PC-3 (cell line): Measurements from ENCODE around the gene TSHZ2. TPM values are rescaled to one million over a fixed set of nuclear protein-coding genes. Genes with fewer than 3 reads are reported as not detected.

Source experiments
- ATAC-seq: fragments of 200-7000 bp; cut with Tn5 transposase; 2 replicates; pipeline ENCODE4 v1.9.1; 2020; ENCODE audit warnings: mild to moderate bottlenecking, moderate library complexity
- BruUV-seq: library from RNA; stranded (reverse); fragments of 400-500 nt; replicated peaks from 2 replicates; lab custom pipeline; 2021; lab: Mats Ljungman, UMichigan
- CTCF ChIA-PET: fragments of 300-600 bp; sonication (Branson Sonifier 250); formaldehyde crosslinking; loops from one replicate; lab custom pipeline; 2022; ENCODE audit warnings: antibody characterized with exemption; lab: Charles Lee
- POLR2A ChIA-PET: fragments of 300-600 bp; sonication (Branson Sonifier 250); formaldehyde crosslinking; loops from one replicate; lab custom pipeline; 2022; ENCODE audit warnings: antibody characterized with exemption; ENCODE audit not compliant: unreplicated experiment; lab: Charles Lee
- DNase-seq: peaks from one replicate; pipeline ENCODE4 v3.0.0-alpha.2; 2015
- H2AFZ ChIP-seq: fragments of 300-600 bp; sonication (generic); 2 replicates; pipeline ENCODE4 v1.6.0; 2016; ENCODE audit warnings: antibody characterized with exemption, low read length
- H3F3A ChIP-seq: fragments of 300-600 bp; sonication (generic); one replicate; pipeline ENCODE4 v1.6.0; 2017; ENCODE audit warnings: antibody characterized with exemption, low read length, control low read depth, mild to moderate bottlenecking; ENCODE audit not compliant: unreplicated experiment
- H3K27ac ChIP-seq: fragments of 300-600 bp; sonication (generic); 2 replicates; pipeline ENCODE4 v1.5.1; 2016; ENCODE audit warnings: mild to moderate bottlenecking, low read length
- H3K27me3 ChIP-seq: fragments of 300-600 bp; sonication (generic); 2 replicates; pipeline ENCODE4 v1.6.1; 2016; ENCODE audit warnings: low read length, mixed read lengths
- H3K36me3 ChIP-seq: fragments of 300-600 bp; sonication (generic); 2 replicates; pipeline ENCODE4 v1.6.1; 2016; ENCODE audit warnings: low read depth, mixed run types, low read length, mixed read lengths
- H3K4me1 ChIP-seq: fragments of 300-600 bp; sonication (generic); 2 replicates; pipeline ENCODE4 v1.5.1; 2016; ENCODE audit warnings: low read length; ENCODE audit not compliant: insufficient read depth
- H3K4me2 ChIP-seq: fragments of 300-600 bp; sonication (generic); 2 replicates; pipeline ENCODE4 v1.6.0; 2016; ENCODE audit warnings: low read length
- H3K4me3 ChIP-seq: fragments of 300-600 bp; sonication (generic); 2 replicates; pipeline ENCODE4 v1.5.1; 2016; ENCODE audit warnings: mild to moderate bottlenecking, low read length, mixed read lengths
- H3K79me2 ChIP-seq: fragments of 300-600 bp; sonication (generic); 2 replicates; pipeline ENCODE4 v1.6.1; 2017; ENCODE audit warnings: low read length, mixed read lengths
- H3K9ac ChIP-seq: fragments of 300-600 bp; sonication (generic); 2 replicates; pipeline ENCODE4 v1.6.0; 2016; ENCODE audit warnings: mild to moderate bottlenecking, low read length
- H3K9me2 ChIP-seq: fragments of 300-600 bp; sonication (generic); replicated peaks from 2 replicates; pipeline ENCODE4 v1.6.1; 2016; ENCODE audit warnings: mixed run types, low read length, mixed read lengths
- H3K9me3 ChIP-seq: fragments of 300-600 bp; sonication (generic); 2 replicates; pipeline ENCODE4 v1.6.1; 2016; ENCODE audit warnings: low read length, mixed read lengths
- H4K20me1 ChIP-seq: fragments of 300-600 bp; sonication (generic); 2 replicates; pipeline ENCODE4 v1.6.1; 2016; ENCODE audit warnings: low read length, mixed read lengths
- EZH2 ChIP-seq: fragments of 300-600 bp; sonication (generic); IDR thresholded peaks from one replicate; pipeline ENCODE4 v1.6.1; 2017; ENCODE audit warnings: antibody characterized with exemption, mild to moderate bottlenecking, low read length; ENCODE audit not compliant: unreplicated experiment
- EZH2phosphoT487 ChIP-seq: fragments of 300-600 bp; sonication (generic); IDR thresholded peaks from 2 replicates; pipeline ENCODE4 v1.6.1; 2018; ENCODE audit warnings: mild to moderate bottlenecking, antibody characterized with exemption, low read length, borderline replicate concordance
- intact Hi-C: fragments of 100-400 bp; cut with micrococcal nuclease; formaldehyde crosslinking; loops from 2 replicates; pipeline ENCODE4 v1.9.0; 2023
- total RNA-seq: library from RNA; depleted of rRNA; stranded (reverse); fragments of >200 nt; gene quantifications from 2 replicates; pipeline ENCODE4 v1.2.3, GENCODE V29; 2014
- TF ChIP-seq, protein P1 (sequence below): fragments of 300-600 bp; sonication (generic); conservative IDR thresholded peaks from 2 replicates; pipeline ENCODE4 v1.5.1; 2017; ENCODE audit warnings: antibody characterized with exemption, low read depth, mild to moderate bottlenecking, low read length

TSHZ2 gene
- total RNA-seq, 1 experiment from 2014 or later: not detected

GRCh38 chr20:53097791-53098190 lies 125.6 kb downstream of the TSHZ2 start:
- no peaks in the 10 kb centered on the region for H3K9me2 ChIP-seq
- H3K36me3 ChIP-seq: no peaks in the 10 kb centered on the region
- BruUV-seq: no TSS peak
- 0 out of 2 replicates have a peak, but pooled peaks cover 6% of the 10 kb centered on the region for H3K27me3 ChIP-seq
- no peaks in the 10 kb centered on the region for H4K20me1 ChIP-seq
- no peaks in the 10 kb centered on the region for H3K4me1 ChIP-seq
- 0 out of 2 replicates have a peak, but pooled peaks cover 3% of the 10 kb centered on the region for H3K9me3 ChIP-seq
- no peak overlapping the region for H3K27ac ChIP-seq
- no peaks in the 10 kb centered on the region for H3K79me2 ChIP-seq
- POLR2A ChIA-PET: no interaction called here
- no peak overlapping the region for H2AFZ ChIP-seq
- TF ChIP-seq, protein P1, sequence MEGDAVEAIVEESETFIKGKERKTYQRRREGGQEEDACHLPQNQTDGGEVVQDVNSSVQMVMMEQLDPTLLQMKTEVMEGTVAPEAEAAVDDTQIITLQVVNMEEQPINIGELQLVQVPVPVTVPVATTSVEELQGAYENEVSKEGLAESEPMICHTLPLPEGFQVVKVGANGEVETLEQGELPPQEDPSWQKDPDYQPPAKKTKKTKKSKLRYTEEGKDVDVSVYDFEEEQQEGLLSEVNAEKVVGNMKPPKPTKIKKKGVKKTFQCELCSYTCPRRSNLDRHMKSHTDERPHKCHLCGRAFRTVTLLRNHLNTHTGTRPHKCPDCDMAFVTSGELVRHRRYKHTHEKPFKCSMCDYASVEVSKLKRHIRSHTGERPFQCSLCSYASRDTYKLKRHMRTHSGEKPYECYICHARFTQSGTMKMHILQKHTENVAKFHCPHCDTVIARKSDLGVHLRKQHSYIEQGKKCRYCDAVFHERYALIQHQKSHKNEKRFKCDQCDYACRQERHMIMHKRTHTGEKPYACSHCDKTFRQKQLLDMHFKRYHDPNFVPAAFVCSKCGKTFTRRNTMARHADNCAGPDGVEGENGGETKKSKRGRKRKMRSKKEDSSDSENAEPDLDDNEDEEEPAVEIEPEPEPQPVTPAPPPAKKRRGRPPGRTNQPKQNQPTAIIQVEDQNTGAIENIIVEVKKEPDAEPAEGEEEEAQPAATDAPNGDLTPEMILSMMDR: no peak
- TF ChIP-seq EZH2 (no peak), EZH2phosphoT487 (no peak)
- H3K4me2 ChIP-seq: no peak overlapping the region
- ATAC-seq: no peak
- DNase-seq: no peak
- no peak overlapping the region for H3K4me3 ChIP-seq
- CTCF ChIA-PET: no interaction called here
- H3F3A ChIP-seq: no peaks in the 10 kb centered on the region
- intact Hi-C loops: no loop called here
- H3K9ac ChIP-seq: no peak overlapping the region

DNA sequence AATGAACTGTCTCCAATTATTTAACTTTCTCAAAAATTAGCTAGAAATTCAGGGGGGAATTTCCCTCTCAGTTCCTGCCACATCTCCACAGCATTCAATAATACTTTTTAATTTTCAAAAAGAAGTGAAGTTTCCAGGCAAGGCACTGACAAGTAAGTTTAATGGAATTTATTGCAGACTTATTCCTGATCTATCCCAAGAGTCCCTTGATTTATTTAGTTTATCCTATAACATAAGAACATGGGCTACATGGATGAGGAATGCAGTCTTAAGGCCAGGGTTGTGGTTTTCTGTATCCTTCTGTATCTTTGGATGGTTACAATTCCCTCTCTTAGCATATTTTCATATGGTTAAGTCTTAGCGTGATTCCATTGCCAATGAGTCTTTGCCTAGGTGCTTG lies 126.5 kb downstream of the TSHZ2 start:
- no TSS peak for BruUV-seq
- POLR2A ChIA-PET: no interaction called here
- CTCF ChIA-PET: no interaction called here

DNA sequence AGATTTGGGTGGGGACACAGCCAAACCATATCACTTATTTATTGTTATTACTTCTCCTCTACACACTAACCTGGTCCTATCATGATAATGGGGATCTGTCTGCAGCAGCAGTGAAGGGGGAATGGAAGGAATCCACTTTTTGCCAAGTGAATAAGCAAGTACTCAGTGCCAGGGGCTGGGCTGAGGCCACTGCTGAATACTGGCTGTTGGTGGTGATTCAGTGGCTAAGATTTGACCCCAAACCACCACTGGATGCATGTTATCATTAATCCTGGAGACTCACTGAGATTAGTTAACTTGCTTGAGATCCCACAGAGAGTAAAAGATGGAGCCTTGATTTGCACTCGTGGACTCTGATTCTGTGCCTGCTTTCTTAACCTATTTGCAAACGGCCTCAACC lies 127.7 kb downstream of the TSHZ2 start:
- H4K20me1 ChIP-seq: no peaks in the 10 kb centered on the region
- BruUV-seq: no TSS peak
- H3F3A ChIP-seq: no peaks in the 10 kb centered on the region
- H2AFZ ChIP-seq: no peak overlapping the region
- no peaks in the 10 kb centered on the region for H3K4me1 ChIP-seq
- ChIA-PET CTCF (no interaction called here), POLR2A (no interaction called here)
- ATAC-seq: no peak
- no peak overlapping the region for H3K27ac ChIP-seq
- no peak for DNase-seq
- H3K9ac ChIP-seq: no peak overlapping the region
- no peaks in the 10 kb centered on the region for H3K9me2 ChIP-seq
- H3K79me2 ChIP-seq: no peaks in the 10 kb centered on the region
- H3K4me3 ChIP-seq: no peak overlapping the region
- no peaks in the 10 kb centered on the region for H3K9me3 ChIP-seq
- no peaks in the 10 kb centered on the region for H3K36me3 ChIP-seq
- H3K4me2 ChIP-seq: no peak overlapping the region
- intact Hi-C loops: no loop called here
- peaks cover 17% of the 10 kb centered on the region; the same call in 1 of the 2 replicates for H3K27me3 ChIP-seq
- no peak for TF ChIP-seq EZH2phosphoT487
- no peak for TF ChIP-seq EZH2
- TF ChIP-seq, protein P1: no peak

More for the DNA sequence above, 126.5 kb downstream of the TSHZ2 start:
- intact Hi-C loops: no loop called here
- Histone ChIP-seq H3F3A (no peaks in the 10 kb centered on the region), H3K27me3 (peaks cover 6% of the 10 kb centered on the region; the same call in 1 of the 2 replicates), H3K4me1 (no peaks in the 10 kb centered on the region), H3K9ac (no peak overlapping the region), H3K9me2 (no peaks in the 10 kb centered on the region), H4K20me1 (no peaks in the 10 kb centered on the region), H3K36me3 (no peaks in the 10 kb centered on the region), H3K79me2 (no peaks in the 10 kb centered on the region), H2AFZ (no peak overlapping the region), H3K27ac (no peak overlapping the region), H3K4me2 (no peak overlapping the region), H3K4me3 (no peak overlapping the region), H3K9me3 (0 out of 2 replicates have a peak, but pooled peaks cover 1% of the 10 kb centered on the region)
- TF ChIP-seq, protein P1: no peak
- TF ChIP-seq EZH2phosphoT487 (no peak), EZH2 (no peak)
- ATAC-seq (no peak), DNase-seq (no peak)
